ENCODE measurements around the gene ANKFN1.
"Not testable (repeated sequence)": the region's sequence is repeated elsewhere in the genome, so short reads cannot be mapped to it uniquely, and the experiment has no call there.

The ANKFN1 gene

GRCh38 chr17:56184650-56185049, 31.4 kb downstream of the ANKFN1 start:
- no peak for DNase-seq (ENCODE audit: low read depth in 2 of 2)

- no peak for DNase-seq (ENCODE audit: low read depth in 2 of 2)
Observed at GRCh38 chr17:56185491-56186221, 32.4 kb downstream of the ANKFN1 start.

- DNase-seq (ENCODE audit: low read depth in 2 of 2) = no peak
Observed at GRCh38 chr17:56186222-56186786, 33.0 kb downstream of the ANKFN1 start.

- DNase-seq (ENCODE audit: low read depth in 2 of 2) = no peak
Observed at GRCh38 chr17:56203430-56203829, 50.2 kb downstream of the ANKFN1 start.

- DNase-seq (ENCODE audit: low read depth in 2 of 2) = no peak
Observed at GRCh38 chr17:56206351-56206750, 53.1 kb downstream of the ANKFN1 start.

GRCh38 chr17:56213031-56213430, 59.8 kb downstream of the ANKFN1 start:
- DNase-seq (ENCODE audit: low read depth in 2 of 2) = no peak

GRCh38 chr17:56217921-56218320, 64.6 kb downstream of the ANKFN1 start:
- DNase-seq (ENCODE audit: low read depth in 2 of 2) = no peak

GRCh38 chr17:56222255-56222654, 69.0 kb downstream of the ANKFN1 start:
- DNase-seq (ENCODE audit: low read depth in 2 of 2) = no peak

GRCh38 chr17:56230660-56231059, 77.4 kb downstream of the ANKFN1 start:
- no peak for DNase-seq (ENCODE audit: low read depth in 2 of 2)

- no peak for DNase-seq (ENCODE audit: low read depth in 2 of 2)
Observed at GRCh38 chr17:56231252-56231651, 78.0 kb downstream of the ANKFN1 start.

GRCh38 chr17:56231693-56232092, 78.4 kb downstream of the ANKFN1 start:
- DNase-seq (ENCODE audit: low read depth in 2 of 2) = no peak

GRCh38 chr17:56244268-56244890, 91.1 kb downstream of the ANKFN1 start:
- DNase-seq (ENCODE audit: low read depth in 2 of 2) = no peak

- no peak for DNase-seq (ENCODE audit: low read depth in 2 of 2)
Observed at GRCh38 chr17:56247816-56248215, 94.5 kb downstream of the ANKFN1 start.

GRCh38 chr17:56257075-56257474, 103.8 kb downstream of the ANKFN1 start:
- no peak for DNase-seq (ENCODE audit: low read depth in 2 of 2)

GRCh38 chr17:56260376-56261002, 107.2 kb downstream of the ANKFN1 start:
- no peak for DNase-seq (ENCODE audit: low read depth in 2 of 2)

- DNase-seq (ENCODE audit: low read depth in 2 of 2) = no peak
Observed at GRCh38 chr17:56262803-56263202, 109.5 kb downstream of the ANKFN1 start.

GRCh38 chr17:56269556-56270389, 116.5 kb downstream of the ANKFN1 start:
- DNase-seq (ENCODE audit: low read depth in 2 of 2) = no peak

GRCh38 chr17:56274491-56274890, 121.2 kb downstream of the ANKFN1 start:
- no peak for DNase-seq (ENCODE audit: low read depth in 2 of 2)

GRCh38 chr17:56284482-56284881, 131.2 kb downstream of the ANKFN1 start:
- no peak for DNase-seq (ENCODE audit: low read depth in 2 of 2)

- not testable (repeated sequence) for DNase-seq (ENCODE audit: low read depth in 2 of 2)
Observed at GRCh38 chr17:56288786-56289185, 135.5 kb downstream of the ANKFN1 start.

- DNase-seq (ENCODE audit: low read depth in 2 of 2) = no peak
Observed at GRCh38 chr17:56289321-56289720, 136.0 kb downstream of the ANKFN1 start.

Measured in stimulated activated CD8-positive, alpha-beta memory T cell treated with anti-CD3 and anti-CD28 coated beads, Interleukin-7, amount 100 ng/mL, for 4 hours (primary cell).